SH-SY5Y (cell line): ENCODE measurements around the gene ANKMY2.

Source experiments
- GATA2 ChIP-seq: IDR thresholded peaks from 2 replicates; pipeline ENCODE4 v1.6.1; 2011; ENCODE audit warnings: mild to moderate bottlenecking, low read depth, low read length
- GATA3 ChIP-seq: IDR thresholded peaks from 2 replicates; pipeline ENCODE4 v1.6.1; 2011; ENCODE audit warnings: low read depth, mild to moderate bottlenecking, low read length, moderate library complexity

DNA sequence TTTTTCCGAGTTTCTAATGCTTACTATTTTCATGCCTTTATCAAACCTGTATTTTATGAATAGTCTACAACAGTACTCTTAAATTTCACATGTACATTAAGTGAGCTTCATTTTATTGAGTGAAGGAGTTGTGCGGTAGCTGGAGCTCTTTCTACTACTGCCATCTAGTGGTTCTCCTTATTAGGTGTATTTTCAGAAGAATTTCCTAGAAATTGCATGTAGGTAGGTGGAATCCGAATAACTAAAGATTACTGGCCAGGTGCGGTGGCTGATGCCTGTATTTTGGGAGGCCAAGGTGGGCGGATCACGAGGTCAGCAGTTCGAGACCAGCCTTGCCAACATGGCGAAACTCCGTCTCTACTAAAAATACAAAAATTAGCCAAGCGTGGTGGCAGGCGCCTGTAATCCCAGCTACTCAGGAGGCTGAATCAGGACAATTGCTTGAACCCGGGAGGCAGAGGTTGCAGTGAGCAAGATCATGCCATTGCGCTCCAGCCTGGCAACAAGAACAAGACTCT lies 80.6 kb downstream of the ANKMY2 start:
- TF ChIP-seq GATA3 (0 out of 2 replicates have a peak, but pooled peaks have one; percentile 9), GATA2 (no peak)
